HepG2 (cell line): ENCODE data around the gene ABHD1. TPM values are rescaled to one million over a fixed set of nuclear protein-coding genes. Genes with fewer than 3 reads are reported as not detected.

ENCODE experiments used
- ARNTL ChIP-seq: sonication (generic); formaldehyde crosslinking; IDR thresholded peaks from 2 replicates; pipeline ENCODE4 v1.4.0; 2020; ENCODE audit warnings: mild to moderate bottlenecking, missing genetic modification reagents
- MAFG ChIP-seq: sonication (generic); formaldehyde crosslinking; IDR thresholded peaks from 2 replicates; pipeline ENCODE4 v1.5.1; 2020; ENCODE audit warnings: mild to moderate bottlenecking, missing genetic modification reagents
- NFYC ChIP-seq: IDR thresholded peaks from 2 replicates; pipeline ENCODE4 v1.6.1; 2016; ENCODE audit warnings: missing genetic modification reagents, missing compliant biosample characterization
- RFXANK ChIP-seq: IDR thresholded peaks from 2 replicates; pipeline ENCODE4 v1.6.1; 2016
- SPEN ChIP-seq: sonication (generic); formaldehyde crosslinking; IDR thresholded peaks from 2 replicates; pipeline ENCODE4 v1.5.1; 2020; ENCODE audit warnings: low read depth, mild to moderate bottlenecking, missing genetic modification reagents
- SRSF9 ChIP-seq: fragments of 200-400 bp; formaldehyde crosslinking; IDR thresholded peaks from 2 replicates; pipeline ENCODE4 v1.6.1; 2018; ENCODE audit warnings: borderline replicate concordance, mild to moderate bottlenecking, low read depth, low read length; ENCODE audit not compliant: insufficient read depth, poor library complexity, severe bottlenecking
- TBX3 ChIP-seq: fragments of 450-650 bp; IDR thresholded peaks from 2 replicates; pipeline ENCODE4 v1.6.1; 2017; ENCODE audit warnings: antibody characterized with exemption, mild to moderate bottlenecking, inconsistent platforms, borderline replicate concordance
- TSC22D2 ChIP-seq: sonication (generic); formaldehyde crosslinking; IDR thresholded peaks from 2 replicates; pipeline ENCODE4 v1.5.1; 2020; ENCODE audit warnings: missing genetic modification reagents, mild to moderate bottlenecking, borderline replicate concordance
- ZBTB42 ChIP-seq: sonication (generic); formaldehyde crosslinking; IDR thresholded peaks from 2 replicates; pipeline ENCODE4 v1.5.0; 2020; ENCODE audit warnings: mild to moderate bottlenecking, missing genetic modification reagents
- ZNF335 ChIP-seq: sonication (generic); formaldehyde crosslinking; IDR thresholded peaks from 2 replicates; pipeline ENCODE4 v1.4.0; 2020; ENCODE audit warnings: missing genetic modification reagents
- ZNF33A ChIP-seq: sonication (generic); formaldehyde crosslinking; IDR thresholded peaks from 2 replicates; pipeline ENCODE4 v1.5.1; 2020; ENCODE audit warnings: missing genetic modification reagents, mild to moderate bottlenecking, moderate library complexity, borderline replicate concordance
- ZNF7 ChIP-seq: IDR thresholded peaks from 2 replicates; pipeline ENCODE4 v1.6.1; 2016; ENCODE audit warnings: missing biosample characterization, missing genetic modification reagents
- polyA plus RNA-seq, 8 experiments: library from polyadenylated mRNA; depleted of rRNA in 3 of 8; stranded (reverse) in 7 of 8; unstranded in 1 of 8; fragments of >200 nt; fragmentation: Illumina TruSeq in 4 of 8; extraction: Trizol in 4 of 8; gene quantifications; 2 replicates each; pipeline versions ENCODE4 v1.2.1 to v1.2.3, GENCODE V29; 2011 to 2016; ENCODE audit warnings: low read depth in 4 of 8, missing spikeins in 1 of 8, mixed read lengths in 1 of 8; ENCODE audit not compliant: insufficient read depth in 1 of 8
- total RNA-seq, 5 experiments: library from RNA; depleted of rRNA; stranded (reverse); fragments of >200 nt; fragmentation: Illumina TruSeq; extraction: Trizol; gene quantifications; 2 replicates each; pipeline ENCODE4 v1.2.3, GENCODE V29; 2016; ENCODE audit warnings: low read depth in 1 of 5
- TF ChIP-seq, protein P1 (sequence below): sonication (generic); formaldehyde crosslinking; IDR thresholded peaks from 2 replicates; pipeline ENCODE4 v1.4.0; 2020; ENCODE audit warnings: missing genetic modification reagents, mild to moderate bottlenecking, borderline replicate concordance
- TF ChIP-seq, protein P2 (sequence below): sonication (generic); formaldehyde crosslinking; IDR thresholded peaks from 2 replicates; pipeline ENCODE4 v1.8.1; 2023; ENCODE audit warnings: mild to moderate bottlenecking, missing genetic modification reagents

Gene ABHD1
- total and polyA plus RNA-seq, 2 of the 13 experiments (the other 11 are each of a cell fraction or from before 2014, with no cell fraction given) = 0.04 to 0.81 TPM

DNA sequence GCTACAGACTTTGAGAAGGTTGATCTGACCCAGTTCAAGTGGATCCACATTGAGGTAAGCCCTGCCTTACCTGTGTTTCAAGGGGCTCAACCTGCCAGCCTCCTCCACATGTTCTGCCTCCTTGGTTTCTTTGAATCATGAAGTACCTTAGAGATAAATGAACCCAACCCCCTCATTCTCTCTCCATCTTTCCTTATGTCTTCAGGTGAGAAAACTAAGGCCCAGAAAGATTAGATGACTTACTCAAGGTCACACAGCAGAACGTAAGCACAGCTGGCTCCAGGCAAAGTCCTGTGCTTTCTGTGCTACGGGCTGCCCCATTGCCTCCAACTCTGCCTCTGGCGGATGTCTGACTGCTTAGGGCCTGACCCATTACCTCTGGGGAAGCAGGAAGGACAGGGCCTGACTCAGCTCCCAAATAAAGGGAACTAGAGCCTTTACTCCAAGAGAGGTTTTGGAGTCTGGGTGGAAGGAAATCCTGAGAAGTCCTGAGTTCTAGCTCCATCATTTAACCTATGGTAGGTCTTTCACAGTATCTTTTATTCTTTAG is 26.8 kb upstream of the ABHD1 start (continued):
- TF ChIP-seq, protein P1, sequence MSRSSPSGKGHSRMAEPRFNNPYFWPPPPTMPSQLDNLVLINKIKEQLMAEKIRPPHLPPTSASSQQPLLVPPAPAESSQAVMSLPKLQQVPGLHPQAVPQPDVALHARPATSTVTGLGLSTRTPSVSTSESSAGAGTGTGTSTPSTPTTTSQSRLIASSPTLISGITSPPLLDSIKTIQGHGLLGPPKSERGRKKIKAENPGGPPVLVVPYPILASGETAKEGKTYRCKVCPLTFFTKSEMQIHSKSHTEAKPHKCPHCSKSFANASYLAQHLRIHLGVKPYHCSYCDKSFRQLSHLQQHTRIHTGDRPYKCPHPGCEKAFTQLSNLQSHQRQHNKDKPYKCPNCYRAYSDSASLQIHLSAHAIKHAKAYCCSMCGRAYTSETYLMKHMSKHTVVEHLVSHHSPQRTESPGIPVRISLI = no peak
- TF ChIP-seq ARNTL (CRISPR knock-in tag) (0 out of 2 replicates have a peak, but pooled peaks have one; percentile 32), RFXANK (CRISPR knock-in tag) (no peak), SRSF9 (no peak), TBX3 (no peak), ZNF7 (CRISPR knock-in tag) (no peak), ZNF33A (CRISPR knock-in tag) (no peak), SPEN (CRISPR knock-in tag) (no peak), ZBTB42 (no peak), ZNF335 (CRISPR knock-in tag) (no peak), TSC22D2 (CRISPR knock-in tag) (no peak), MAFG (CRISPR knock-in tag) (no peak), NFYC (no peak)
- TF ChIP-seq, protein P2, sequence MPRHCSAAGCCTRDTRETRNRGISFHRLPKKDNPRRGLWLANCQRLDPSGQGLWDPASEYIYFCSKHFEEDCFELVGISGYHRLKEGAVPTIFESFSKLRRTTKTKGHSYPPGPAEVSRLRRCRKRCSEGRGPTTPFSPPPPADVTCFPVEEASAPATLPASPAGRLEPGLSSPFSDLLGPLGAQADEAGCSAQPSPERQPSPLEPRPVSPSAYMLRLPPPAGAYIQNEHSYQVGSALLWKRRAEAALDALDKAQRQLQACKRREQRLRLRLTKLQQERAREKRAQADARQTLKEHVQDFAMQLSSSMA = 0 out of 2 replicates have a peak, but pooled peaks have one; percentile 74
